HG03066 (cell line): ENCODE measurements around the gene LRP1.

ENCODE experiments used
- ATAC-seq: cut with Tn5 transposase; IDR thresholded peaks from one replicate; pipeline ENCODE4 v1.9.1; 2021; ENCODE audit warnings: low read depth; ENCODE audit not compliant: unreplicated experiment

Gene LRP1

DNA sequence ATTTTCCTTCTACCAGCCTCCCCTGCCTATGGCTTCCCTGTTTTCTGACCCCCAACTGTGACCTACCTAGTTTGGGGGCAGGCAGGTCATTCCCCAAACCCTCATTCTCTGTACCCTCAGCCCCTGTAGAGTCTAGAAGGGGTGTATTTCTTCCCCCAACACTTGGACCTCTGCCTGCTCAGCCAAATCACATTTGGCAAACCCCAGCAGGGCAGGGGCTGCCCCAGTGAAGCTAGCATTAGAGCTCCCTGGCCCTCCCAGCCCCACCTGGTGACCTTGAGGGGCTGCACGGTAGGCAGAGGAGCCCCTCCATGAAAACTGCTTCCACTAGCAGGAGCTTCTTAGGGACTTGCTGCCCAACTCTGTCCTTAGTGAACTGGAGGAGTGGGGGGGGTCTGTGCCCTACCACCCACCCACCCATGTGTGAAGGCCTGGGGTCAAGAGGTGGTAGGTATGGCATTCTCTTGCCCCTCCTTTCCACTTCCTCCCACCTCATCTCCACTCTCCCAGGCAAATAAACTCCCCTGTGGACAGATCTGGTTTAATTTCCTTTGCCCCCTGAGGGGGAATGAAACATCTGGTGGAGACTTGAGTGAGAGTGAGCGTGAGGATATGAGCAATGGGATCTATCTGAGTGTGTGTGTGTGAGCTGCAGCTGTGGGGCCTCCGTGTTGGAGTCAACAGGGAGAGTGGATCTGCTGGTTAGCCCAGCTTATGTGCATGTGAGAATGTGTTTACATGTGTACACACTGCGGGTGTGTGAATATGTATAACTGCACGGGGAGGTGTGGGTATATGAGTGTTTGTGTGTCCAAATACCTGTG is 90.0 kb downstream of the LRP1 start:
- no peak for ATAC-seq

DNA sequence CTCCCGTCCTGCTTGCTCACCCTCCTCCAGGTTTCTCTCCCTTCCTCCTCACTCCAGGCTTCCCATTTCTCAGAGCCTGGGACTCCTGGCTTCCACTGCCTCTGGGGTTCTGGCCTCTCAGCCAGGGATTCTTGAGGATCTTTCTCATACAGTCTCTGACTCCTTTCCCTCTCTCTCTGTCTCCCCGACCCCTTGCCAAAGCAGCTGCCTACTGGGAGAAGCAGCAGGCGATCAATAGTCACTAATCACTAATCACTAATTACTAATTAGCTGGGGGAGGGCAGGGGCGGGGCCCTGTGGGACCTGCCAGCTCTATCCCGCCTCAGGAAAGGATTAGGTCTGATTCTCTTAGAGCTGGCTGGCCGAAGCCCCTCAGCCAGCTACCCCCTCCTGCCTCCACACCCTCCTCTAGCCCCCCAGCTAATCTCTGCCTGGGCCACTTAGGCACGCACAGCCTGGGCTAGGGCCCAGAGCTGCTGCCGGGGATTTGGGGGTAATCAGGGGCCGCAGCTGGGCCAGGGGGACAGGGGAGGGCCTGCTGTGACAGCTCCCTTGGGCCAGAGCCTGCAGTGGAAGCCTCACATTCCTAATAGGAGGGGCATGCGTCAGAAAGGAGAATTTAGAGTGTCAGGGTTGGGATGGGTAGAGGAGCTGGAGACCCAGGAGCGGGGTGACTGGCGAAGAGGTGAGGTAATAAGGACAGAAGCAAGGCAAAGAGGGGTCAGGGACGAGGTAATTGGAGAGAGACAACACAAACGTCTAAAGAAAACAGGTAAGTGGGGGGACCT is 91.1 kb downstream of the LRP1 start:
- ATAC-seq, result no peak

DNA sequence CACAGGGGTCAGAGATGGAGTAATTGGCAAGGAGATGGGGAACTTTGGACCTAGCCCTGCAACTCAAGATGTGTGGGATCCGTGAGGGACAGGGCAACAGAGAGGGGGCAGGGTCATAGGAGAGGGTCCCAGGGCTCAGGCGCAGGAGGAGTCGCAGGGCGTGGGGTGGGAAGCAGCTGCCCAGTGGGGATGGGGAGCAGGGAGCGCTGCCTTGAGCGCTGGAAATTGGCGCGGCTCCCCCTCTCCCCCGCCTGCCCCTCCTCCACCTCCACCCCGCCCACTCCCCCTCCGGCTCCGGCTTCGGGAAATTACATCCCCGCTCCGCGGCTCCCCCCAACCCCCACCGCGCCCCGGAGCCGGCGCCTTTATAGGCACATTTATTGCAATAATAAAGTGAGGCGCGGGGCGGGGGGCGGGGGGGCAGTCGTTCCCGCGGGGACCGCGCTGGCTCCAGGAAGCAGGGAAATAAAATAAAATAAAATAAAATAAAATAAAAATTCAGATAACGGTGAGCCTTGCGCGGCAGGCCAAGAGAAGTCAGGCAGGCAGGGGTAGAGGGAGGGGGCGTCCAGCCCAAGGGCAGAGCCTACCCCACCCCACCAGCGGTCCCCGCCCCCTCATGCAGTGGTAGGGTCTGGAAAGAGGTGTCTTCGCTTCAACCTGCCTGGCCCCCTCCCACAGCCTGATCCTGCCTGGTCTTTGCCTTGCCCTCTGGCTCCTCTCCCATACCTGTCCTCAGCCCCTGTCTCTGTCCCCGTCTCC is 91.9 kb downstream of the LRP1 start:
- ATAC-seq, result no peak

DNA sequence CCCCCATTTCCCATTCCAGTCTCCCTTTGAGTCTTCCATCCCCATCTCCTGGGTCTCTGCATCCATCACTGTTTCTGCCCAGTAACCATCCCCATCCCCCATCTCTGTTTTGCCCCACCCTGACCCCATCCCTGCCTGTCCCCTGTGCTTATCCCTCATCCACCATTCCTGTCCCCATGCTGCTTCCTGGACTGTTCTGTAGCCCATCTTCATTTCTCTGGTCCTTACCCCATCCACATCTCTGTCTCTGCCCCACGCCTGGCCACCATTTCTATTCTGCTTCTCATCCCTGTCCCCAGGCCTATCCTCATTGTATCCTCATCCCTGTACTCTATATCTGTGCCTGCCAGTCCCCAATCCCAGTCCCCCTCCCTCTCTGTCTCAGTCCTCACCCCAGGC is 92.5 kb downstream of the LRP1 start:
- no peak for ATAC-seq

DNA sequence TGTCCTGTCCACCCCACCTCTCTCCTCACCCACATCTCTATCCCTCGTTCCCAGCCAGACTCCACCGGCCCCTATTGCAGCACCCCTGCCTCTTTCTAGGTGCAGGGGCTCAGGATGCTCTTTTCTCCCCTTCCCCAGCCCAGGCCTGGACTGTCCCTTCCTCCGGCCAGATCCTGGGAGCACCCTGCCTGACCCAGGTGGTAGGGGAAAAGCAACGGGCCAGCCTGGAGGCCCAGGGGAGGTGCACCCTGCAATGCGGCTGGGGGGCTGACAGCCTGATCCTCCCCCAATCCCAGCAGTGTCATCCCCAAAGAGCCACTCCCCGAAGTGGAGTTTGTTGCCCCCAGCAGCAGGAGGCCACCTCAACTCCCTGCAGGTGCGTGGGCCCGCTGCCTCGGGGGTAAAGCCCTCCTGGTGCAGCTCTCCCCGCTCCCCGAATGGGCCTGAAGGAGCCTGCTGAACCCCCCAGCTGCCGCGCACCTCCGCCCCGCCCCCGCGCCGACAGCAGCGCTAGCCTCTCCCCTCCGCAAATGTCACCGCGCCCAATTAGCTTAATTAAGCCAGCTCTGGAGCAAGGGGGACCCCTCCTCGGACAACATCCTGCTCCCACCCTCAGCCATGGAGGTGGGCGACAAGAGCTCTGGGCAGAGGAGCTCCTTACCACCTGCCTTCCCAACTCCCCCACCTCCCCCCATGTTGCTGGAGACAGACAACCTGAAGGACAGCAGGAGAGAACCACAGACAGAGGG is 93.1 kb downstream of the LRP1 start:
- ATAC-seq, result no peak

DNA sequence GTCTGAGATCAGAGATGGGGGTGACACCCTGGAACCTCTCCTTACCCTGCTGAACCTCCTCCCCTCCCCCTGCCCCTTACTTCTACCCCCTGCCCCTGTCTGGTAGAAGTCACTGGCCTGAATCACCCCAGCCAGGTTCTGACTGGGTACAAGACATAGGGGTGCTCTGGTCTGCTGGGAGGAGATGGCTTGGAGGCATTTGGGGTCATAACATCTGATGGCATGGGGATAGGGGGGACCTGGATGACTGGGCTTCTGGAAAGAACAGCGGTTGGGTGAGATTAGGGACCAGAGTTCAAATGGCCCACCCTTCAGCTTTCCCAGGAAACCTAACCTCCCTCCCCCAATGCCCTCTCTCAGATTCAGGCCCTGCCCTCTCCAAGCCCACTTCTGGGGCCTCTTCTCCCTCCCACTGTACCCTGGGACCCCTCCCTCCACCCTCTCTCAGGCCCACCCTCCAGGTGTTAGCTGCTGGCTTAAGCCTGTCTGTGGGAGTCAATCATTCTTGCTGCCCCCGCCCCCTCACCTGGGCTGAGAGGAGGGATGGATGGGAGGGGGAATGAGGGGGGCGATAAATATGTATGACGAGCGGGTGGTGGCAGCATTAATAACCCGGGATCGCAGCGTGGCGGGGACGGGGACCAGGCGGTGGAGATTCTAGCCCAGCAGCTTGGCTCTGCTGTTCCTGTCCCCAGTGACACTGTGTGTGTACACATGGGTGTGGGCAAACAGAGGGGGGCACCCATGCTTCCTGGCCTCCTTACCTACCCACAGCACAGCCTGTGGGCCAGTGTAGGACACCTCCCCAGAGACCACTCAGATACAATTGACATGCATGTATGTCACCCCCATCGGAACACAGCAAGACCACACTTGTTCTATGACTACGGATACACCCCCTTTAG is 94.3 kb downstream of the LRP1 start:
- no peak for ATAC-seq

DNA sequence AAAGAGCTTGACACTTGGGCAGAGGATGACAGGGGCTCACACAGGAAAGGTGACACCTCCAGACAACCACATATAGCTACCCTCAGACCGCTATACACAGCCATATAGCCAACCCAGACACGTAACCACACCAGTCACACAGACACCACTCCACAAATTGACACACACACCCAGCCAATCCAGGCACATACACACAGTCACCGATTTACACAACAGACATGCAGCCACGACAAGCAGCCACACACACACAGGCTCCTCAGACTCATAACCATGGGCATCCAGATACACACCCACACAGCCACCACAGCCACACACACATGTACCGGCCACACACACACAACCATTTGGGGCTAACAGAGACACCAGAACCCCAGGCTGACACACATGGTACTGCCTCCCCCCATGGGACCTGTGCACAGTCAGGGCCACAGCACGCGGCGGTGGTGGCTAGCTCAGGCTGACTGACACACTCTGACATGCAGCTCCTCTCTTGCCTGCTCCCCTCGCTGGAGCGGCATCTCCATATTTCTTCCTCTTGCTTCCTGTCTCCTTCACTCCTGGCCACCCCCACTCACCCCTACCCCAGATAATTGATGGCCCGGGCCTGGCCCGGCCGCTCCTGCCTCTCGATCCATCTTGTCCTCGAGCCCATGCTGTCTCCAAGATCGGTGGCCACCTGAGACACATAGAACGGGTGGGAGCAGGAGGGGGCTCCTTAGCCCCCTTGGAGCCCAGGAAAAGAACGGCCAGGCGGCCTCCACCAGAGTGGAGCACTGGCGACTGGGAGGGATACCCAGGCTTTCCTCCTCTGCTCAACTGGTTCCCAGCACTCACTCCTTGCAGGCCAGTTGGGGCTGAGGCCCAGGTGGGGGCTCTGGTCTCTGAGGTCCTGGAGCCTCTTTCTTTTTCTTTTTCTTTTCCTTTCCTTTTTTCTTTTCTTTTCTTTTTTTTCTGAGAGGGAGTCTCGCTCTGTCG is 95.2 kb downstream of the LRP1 start:
- ATAC-seq, result no peak

DNA sequence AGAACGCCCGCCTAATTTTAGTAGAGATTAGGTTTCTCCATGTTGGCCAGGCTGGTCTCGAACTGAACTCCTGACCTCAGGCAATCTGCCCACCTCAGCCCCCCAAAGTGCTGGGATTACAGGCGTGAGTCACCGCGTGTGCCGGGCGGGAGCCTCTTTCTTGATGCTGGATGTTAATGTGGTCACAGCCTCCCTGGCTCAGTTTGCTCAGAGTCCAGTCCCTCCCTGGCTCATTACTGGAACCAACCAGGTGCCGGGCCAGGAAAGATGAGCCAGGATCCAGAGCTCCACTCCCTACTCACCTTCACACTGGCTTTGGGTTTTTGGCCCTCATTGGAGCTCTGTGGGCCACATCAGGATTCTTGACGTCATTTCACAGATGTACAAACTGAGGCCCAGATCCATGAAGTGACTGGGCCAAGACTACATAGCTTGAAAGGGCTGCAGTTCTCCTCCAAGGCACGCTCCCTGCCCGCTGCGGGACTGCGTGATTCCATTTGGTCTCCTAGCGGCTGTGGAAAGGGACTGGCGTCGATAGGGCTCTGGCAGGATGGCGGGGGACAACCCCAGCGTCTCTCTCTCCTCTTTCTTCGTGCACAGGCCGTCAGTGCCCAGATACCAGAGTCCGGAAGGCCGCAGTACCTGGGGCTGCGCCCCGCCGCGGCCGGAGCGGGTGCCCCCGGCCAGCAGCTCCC is 96.1 kb downstream of the LRP1 start:
- ATAC-seq, result no peak

DNA sequence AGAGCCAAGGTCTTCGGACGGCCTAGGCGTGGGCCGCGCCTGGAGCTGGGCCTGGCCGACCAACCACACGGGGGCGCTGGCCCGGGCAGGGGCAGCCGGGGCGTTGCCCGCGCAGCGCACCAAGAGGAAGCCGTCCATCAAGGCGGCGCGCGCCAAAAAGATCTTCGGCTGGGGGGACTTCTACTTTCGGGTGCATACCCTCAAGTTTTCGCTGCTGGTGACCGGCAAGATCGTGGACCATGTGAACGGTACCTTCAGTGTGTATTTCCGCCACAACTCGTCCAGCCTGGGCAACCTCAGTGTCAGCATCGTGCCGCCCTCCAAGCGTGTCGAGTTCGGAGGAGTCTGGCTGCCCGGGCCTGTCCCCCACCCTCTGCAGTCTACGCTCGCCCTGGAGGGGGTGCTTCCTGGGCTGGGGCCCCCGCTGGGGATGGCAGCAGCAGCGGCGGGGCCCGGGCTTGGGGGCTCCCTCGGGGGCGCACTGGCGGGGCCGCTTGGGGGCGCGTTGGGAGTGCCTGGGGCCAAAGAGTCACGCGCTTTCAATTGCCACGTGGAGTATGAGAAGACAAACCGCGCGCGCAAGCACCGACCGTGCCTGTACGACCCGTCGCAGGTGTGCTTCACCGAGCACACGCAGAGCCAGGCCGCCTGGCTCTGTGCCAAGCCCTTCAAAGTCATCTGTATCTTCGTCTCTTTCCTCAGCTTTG is 96.8 kb downstream of the LRP1 start:
- ATAC-seq, result no peak

DNA sequence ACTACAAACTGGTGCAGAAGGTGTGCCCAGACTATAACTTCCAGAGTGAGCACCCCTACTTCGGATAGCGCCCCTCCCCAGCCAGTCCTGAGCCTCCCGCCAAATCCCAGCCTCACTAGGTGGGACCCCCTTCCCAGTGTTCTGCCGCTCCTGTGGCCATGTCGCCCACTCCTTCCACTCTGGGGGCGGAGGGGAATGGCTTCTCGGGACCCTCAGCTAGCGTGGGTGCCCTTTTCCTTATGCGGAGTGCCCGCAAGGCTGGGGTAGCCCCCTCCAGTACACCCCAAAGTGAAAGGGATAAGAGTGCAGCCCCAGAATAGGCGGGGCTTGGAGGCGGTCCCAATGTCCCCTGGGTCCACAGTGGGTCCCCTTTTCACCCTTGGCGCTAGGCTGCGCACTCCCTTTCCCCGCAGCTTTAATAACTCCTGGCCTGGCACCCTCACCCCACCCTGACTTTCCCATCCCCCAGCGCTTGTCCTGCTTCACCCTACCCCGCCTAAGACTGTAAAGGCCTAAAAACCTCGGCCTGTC is 97.5 kb downstream of the LRP1 start:
- no peak for ATAC-seq

DNA sequence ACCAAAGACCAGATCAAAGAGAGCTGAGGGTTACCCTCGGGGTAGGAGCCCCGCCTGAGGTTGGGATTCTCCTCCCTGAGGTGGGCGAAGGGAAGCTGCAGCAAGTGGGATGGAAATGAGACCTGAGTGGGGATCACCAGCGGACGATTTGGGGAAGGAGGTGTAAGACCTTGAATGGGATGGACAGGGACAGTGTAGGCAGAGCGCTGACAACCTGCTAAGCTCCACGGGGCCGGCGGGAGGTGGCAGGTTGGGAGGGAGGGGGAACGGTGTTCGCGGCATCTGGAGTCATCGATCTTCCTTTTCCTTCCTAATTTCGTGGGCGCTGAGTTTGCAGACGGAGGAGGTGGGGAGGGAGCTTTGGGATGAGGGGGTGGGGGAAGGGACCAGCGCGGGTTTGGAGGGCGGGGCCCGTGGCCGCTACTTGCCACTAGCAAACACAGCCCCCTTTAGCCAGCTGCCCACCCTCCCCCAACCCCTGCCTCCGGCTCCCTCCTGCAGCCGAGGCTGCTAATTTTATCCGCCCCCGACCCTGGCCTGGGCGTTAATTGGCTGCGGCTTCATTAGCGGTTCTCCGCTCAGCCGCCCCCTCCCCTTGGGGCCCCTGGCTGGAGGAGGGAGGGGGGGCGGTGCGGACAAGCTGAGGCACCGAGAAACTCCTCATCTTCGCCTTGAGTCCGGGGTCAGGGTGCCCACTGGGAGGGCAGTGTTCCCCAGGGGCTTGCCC is 98.5 kb downstream of the LRP1 start:
- ATAC-seq, result no peak

DNA sequence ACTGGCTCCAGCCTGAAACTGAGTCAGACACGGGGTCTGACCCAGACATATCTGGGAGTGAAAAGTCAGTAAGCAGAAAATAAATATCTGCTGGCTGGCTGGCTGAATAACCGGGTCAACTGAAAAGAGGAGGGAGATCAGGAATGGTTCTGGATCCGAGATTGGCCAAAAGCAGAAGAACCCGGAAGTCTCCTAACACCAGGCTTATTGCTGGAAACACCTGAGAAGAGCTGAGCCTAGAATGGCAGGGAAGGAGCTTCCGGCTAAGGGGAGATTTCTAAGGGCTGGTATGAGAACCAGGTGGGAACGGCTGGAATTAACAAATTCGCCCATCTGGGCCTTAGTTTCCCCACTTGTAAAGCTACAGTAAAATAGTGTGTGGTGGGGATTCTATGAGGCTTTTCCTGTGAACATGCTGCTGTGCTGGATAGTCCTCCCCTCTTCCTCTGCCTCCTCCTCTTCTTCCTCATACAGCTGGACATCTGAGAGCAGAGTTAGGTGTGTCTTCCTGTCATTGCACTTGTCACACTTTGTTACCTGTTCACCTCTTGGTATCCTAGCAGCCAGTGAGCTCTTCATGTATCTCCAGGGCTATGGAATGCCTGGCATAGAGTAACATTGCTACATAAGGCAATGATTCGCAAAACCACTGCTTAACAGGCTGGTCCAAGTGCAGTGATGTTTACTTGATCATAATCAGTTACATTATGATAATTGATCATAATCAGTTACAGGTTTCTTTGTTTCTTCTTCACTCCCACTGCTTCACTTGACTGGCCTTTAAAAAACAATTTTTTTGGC is 99.2 kb downstream of the LRP1 start:
- no peak for ATAC-seq

DNA sequence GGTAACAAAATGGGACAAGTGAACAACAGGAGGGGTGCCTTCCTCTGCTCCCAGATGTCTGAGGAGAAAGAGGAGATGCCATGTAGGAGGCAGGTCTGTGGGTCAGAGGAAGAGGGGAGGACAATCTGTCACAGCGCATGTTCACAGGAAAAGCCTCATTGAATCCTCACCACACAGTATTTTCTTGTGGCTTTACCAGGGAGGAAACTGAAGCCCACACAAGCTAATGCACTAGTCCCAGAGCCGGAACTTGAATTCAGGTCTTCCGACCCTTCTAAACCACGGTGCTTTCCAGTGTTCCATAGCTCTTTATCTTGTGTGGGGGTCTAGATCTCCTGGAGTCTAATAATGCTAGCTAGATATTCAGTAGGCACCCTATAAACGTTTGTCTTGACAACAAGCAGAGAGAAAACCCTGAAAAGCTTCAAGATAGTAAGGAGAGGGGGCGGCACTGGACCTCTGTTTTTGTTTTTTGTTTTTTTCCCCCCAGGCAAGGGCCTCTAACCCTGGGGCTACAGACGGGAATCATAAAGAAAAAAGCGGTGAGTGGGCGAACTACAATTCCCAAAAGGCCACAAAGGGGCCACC is 100.9 kb downstream of the LRP1 start:
- ATAC-seq, result peak; percentile 10

DNA sequence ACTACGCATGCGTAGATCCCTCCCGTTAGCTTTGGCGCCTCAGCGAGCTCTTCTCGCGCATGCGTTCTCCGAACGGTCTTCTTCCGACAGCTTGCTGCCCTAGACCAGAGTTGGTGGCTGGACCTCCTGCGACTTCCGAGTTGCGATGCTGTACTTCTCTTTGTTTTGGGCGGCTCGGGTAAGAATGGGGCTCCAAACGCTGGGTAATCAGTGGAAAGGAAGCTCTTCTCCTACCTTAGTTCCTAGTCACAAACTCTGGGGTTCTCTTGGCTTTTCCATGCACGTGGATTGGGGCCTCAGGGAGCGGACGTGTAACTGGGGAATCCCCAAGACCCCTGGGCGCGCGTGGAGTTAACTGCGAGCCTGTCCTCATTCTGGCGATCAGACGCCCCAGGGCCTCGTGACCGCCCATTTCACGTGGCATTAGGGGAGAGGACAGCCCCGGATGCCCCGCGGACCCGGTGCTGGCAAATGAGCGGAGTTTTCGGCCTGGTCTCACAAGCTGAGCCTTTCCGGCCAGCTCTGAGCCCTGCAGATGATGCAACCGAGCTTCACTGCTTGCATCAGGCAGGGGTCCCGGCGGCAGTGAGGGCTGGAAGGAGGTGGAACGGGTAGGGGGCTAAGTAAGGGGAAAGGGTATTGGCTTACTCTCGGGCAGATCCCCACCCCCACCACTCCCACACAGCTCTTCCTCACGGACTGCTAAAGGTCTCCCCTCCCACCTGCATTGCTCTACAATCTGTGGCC is 101.5 kb downstream of the LRP1 start, which contains the start of gene SHMT2:
Gene SHMT2 (plus strand): TSS at position 78 of the 747 bp plus-strand sequence. CDS start 68 bp downstream, at position 146.
- peak; percentile 49 for ATAC-seq
